HFFc6 (cell line): ENCODE measurements around the gene SMPDL3B. TPM values are rescaled to one million over a fixed set of nuclear protein-coding genes. Genes with fewer than 3 reads are reported as not detected.

Experiments
- DNase-seq: peaks from one replicate; pipeline ENCODE4 v3.0.0-alpha.2; 2018
- H3K27ac Mint-ChIP-seq: 2 replicates; pipeline ENCODE4 v1.8.0; 2020; ENCODE audit warnings: mild to moderate bottlenecking, mixed read lengths
- H3K27me3 Mint-ChIP-seq: 2 replicates; pipeline ENCODE4 v1.8.0; 2021; ENCODE audit warnings: mild to moderate bottlenecking, moderate library complexity, mixed read lengths; ENCODE audit not compliant: insufficient read depth
- H3K36me3 Mint-ChIP-seq: 2 replicates; pipeline ENCODE4 v1.8.0; 2021; ENCODE audit warnings: low read depth, mixed read lengths
- H3K4me1 Mint-ChIP-seq: 2 replicates; pipeline ENCODE4 v1.8.0; 2020; ENCODE audit warnings: low read depth, mixed read lengths
- H3K4me3 Mint-ChIP-seq: 2 replicates; pipeline ENCODE4 v1.8.0; 2020; ENCODE audit warnings: mild to moderate bottlenecking, moderate library complexity, mixed read lengths
- H3K9me3 Mint-ChIP-seq: 2 replicates; pipeline ENCODE4 v1.8.0; 2020; ENCODE audit warnings: mild to moderate bottlenecking, mixed read lengths
- CTCF ChIP-seq: fragments of 200-600 bp; sonication (generic); IDR thresholded peaks from 2 replicates; pipeline ENCODE4 v1.5.0; 2021; ENCODE audit warnings: antibody characterized with exemption, mild to moderate bottlenecking
- total RNA-seq, 6 experiments: library from RNA; stranded (reverse); fragmentation: NEBNext Ultra II Directional; extraction: Animal tissue kit (Norgen Biotek cat#: 25700); gene quantifications; 2 replicates in 1 of 6; 3 replicates in 5 of 6; pipeline ENCODE4 v1.2.3, GENCODE V29; 2021

Gene SMPDL3B
- total RNA-seq, 6 experiments from 2014 or later = not detected

DNA sequence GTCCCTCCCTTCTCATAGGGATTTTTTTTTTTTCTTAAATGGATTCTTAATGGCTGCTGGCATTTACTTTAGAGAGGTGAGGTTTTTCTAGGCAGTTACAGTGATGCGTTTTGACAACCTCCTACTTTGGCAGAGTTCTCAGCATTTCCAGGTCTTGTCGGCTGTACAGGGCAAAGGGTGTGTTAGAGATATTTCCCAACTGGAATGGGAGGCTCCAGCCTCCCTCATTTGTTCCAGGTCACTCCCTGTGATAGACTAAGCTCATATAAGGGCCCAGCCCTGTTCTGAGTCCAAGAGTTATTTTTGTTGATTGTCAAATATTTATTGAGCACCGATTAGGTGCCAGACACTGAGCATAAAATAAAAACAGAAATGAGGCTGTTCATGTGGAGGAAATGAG is 17.3 kb downstream of the SMPDL3B start:
- peaks cover 18% of the 10 kb centered on the region for H3K27me3 Mint-ChIP-seq
- no peak for TF ChIP-seq CTCF
- no peak overlapping the region for H3K4me3 Mint-ChIP-seq
- H3K36me3 Mint-ChIP-seq = no peaks in the 10 kb centered on the region
- no peak for DNase-seq
- H3K9me3 Mint-ChIP-seq = no peaks in the 10 kb centered on the region
- no peaks in the 10 kb centered on the region for H3K4me1 Mint-ChIP-seq
- H3K27ac Mint-ChIP-seq = no peak overlapping the region

- TF ChIP-seq CTCF = no peak
- no peaks in the 10 kb centered on the region for H3K9me3 Mint-ChIP-seq
- no peak overlapping the region for H3K4me3 Mint-ChIP-seq
- DNase-seq = no peak
- no peak overlapping the region for H3K27ac Mint-ChIP-seq
- peaks cover 5% of the 10 kb centered on the region for H3K4me1 Mint-ChIP-seq
- peaks cover 18% of the 10 kb centered on the region for H3K27me3 Mint-ChIP-seq
- no peaks in the 10 kb centered on the region for H3K36me3 Mint-ChIP-seq
These were observed 19.4 kb downstream of the SMPDL3B start for GRCh38 chr1:27954186-27954585.

DNA sequence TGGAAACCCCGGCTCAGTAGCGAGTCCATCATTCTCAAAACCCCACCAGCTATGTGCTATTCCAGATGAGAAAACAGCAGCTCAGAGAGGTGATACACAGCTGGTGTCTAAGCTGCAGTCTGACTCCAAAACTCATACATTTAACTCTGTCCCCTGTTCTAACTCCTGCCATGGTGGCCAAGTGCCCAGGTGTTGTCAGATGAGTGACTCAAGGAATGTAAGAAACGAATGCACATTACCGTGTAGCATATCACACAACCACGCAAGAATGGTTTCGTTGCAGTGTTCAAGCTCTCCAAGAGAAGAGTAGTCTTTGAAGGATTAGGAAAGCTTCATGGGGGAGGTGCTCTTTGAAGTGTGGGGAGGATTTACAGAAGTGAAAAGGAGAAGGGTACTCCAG is 20.3 kb downstream of the SMPDL3B start:
- H3K27ac Mint-ChIP-seq = no peak overlapping the region
- no peak overlapping the region for H3K4me3 Mint-ChIP-seq
- H3K36me3 Mint-ChIP-seq = no peaks in the 10 kb centered on the region
- no peaks in the 10 kb centered on the region for H3K9me3 Mint-ChIP-seq
- peaks cover 9% of the 10 kb centered on the region for H3K4me1 Mint-ChIP-seq
- no peak for TF ChIP-seq CTCF
- DNase-seq = no peak
- peaks cover 17% of the 10 kb centered on the region for H3K27me3 Mint-ChIP-seq

DNA sequence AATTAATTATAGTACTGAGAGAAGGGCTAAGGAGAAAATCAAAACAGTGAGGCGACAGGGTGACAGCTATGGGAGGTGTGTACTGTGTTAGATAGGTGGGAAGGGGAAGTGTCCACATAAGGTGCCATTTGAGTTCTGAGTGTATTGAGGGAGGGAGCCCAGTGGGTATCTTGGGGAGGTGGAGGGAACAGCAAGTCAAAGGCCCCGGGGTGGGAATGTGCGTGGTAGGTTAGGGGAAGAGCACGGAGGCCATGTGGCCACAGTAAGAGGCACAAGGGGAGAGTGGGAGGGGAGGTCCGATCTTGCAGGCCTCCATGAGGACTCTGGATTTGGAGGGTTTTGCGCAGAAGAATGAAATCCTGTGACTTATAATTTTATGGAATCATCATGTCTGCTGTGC is 22.0 kb downstream of the SMPDL3B start:
- Mint-ChIP-seq H3K4me3 (no peak overlapping the region), H3K27ac (no peak overlapping the region), H3K36me3 (no peaks in the 10 kb centered on the region), H3K9me3 (no peaks in the 10 kb centered on the region), H3K4me1 (peaks cover 20% of the 10 kb centered on the region), H3K27me3 (peaks cover 17% of the 10 kb centered on the region)
- TF ChIP-seq CTCF = no peak
- DNase-seq = no peak

GRCh38 chr1:27957655-27958054 is 22.9 kb downstream of the SMPDL3B start:
- H3K4me1 Mint-ChIP-seq = peaks cover 25% of the 10 kb centered on the region
- no peak for DNase-seq
- H3K27me3 Mint-ChIP-seq = peaks cover 13% of the 10 kb centered on the region
- no peak overlapping the region for H3K27ac Mint-ChIP-seq
- no peak for TF ChIP-seq CTCF
- no peaks in the 10 kb centered on the region for H3K36me3 Mint-ChIP-seq
- no peaks in the 10 kb centered on the region for H3K9me3 Mint-ChIP-seq
- H3K4me3 Mint-ChIP-seq = no peak overlapping the region

- no peak for TF ChIP-seq CTCF
- H3K36me3 Mint-ChIP-seq = no peaks in the 10 kb centered on the region
- no peak overlapping the region for H3K4me3 Mint-ChIP-seq
- DNase-seq = no peak
- H3K9me3 Mint-ChIP-seq = no peaks in the 10 kb centered on the region
- H3K27me3 Mint-ChIP-seq = peaks cover 12% of the 10 kb centered on the region
- peaks cover 25% of the 10 kb centered on the region for H3K4me1 Mint-ChIP-seq
- H3K27ac Mint-ChIP-seq = no peak overlapping the region
These were observed 23.7 kb downstream of the SMPDL3B start for GRCh38 chr1:27958513-27958912.
